RPMI7951 (cell line): ENCODE results near the gene C6orf118. TPM values are rescaled to one million over a fixed set of nuclear protein-coding genes. Genes with fewer than 3 reads are reported as not detected.

Source experiments
- DNase-seq: peaks from one replicate; pipeline ENCODE4 v3.0.0-alpha.2; 2012; ENCODE audit warnings: low read depth
- total RNA-seq: library from RNA; depleted of rRNA; stranded (reverse); fragments of >200 nt; shearing (Covaris generic); gene quantifications from 2 replicates; pipeline ENCODE4 v1.2.3, GENCODE V29; 2014

The C6orf118 gene
- total RNA-seq, 1 experiment from 2014 or later: not detected

DNA sequence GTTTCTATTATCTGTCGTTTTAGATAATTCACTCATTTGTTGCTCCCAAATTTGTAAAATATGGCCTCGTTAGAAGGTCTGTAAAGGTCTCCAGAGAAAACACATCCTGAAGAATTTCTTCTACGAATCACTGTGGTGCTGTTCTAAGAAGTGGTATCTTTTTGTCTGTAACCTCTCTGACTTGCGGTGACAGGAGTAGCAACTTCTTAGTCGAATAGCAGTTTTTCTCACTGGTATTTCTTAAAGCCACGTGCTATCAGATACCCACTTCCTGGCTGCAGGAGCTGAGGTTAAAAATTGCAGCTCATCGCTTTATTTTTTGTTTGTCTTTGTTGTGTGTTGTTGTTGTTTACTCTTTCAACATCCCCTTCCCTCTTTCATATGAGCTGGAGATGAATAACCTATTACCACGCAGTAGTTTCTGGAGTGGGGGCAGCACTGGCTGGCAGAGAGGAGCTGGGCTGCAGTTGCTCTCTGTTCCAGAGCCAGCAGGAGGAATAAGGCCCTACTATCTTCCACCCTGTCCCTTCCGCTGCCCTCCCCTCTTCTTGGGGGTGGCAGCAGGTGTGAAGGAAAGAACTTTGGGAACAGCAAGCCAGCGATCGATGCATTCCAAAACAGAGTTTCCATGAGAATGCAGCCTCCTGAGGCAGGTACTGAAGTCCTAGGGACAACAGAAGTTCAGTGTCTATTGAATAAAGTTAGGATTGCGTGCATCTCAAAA lies 64.7 kb downstream of the C6orf118 start:
- no peak for DNase-seq

DNA sequence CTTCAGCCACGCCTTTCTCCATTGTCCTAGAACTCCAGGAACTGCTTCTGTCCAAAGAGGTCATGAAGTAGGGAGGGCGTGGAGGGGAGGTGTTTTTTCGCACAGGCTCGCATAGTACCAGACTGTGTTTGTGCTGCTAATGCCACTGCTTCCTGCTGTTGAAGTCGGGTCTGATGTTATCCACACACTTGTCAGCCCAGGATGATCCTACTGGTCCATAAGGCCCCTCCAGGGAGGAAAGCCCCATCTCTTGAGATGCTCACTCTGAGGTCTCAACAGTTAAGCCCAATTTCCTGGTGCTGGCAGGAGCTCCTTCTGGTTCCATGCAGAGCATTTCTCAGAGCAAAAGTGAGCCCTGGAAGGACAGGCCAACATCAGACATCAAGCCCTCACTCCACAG lies 65.6 kb downstream of the C6orf118 start:
- no peak for DNase-seq

DNA sequence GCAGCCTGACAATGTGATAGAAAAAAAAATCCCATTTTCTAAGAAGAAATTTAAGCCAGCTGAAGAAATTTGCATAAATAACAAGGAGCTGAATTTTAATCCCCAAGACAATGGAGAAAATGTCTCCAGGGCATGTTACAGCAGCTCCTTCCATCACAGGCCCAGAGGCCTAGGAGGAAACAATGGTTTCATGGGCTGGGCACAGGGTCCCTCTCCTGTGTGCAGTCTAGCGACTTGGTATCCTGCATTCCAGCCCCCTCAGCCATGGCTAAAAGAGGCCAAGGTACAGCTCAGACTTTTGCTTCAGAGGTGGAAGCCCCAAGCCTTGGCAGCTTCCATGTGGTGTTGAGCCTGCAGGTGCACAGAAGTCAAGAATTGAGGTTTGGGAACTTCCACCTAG lies 73.1 kb downstream of the C6orf118 start:
- no peak for DNase-seq

GRCh38 chr6:165232731-165233488 lies 76.5 kb downstream of the C6orf118 start:
- DNase-seq: no peak

- peak; percentile 59 for DNase-seq
Measured at GRCh38 chr6:165231581-165232561, 77.5 kb downstream of the C6orf118 start.

DNA sequence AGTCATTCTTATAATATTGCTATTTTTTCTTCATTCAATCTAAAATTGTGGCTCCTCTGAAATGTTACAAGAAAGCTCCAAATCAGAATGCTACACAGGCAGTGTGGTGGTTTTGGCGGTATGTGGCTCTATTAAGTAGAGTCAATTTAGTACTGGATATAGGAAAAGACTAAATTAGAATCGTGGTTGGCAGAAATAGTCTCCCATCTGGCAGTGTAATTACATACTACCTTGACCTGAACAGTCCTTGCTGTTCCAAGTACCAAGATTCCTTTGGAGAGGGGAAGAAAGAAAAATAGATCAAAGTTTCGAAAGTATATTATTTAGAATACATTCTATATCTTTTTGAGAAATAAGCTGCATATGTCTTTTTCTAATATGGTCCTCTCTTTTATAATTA lies 78.2 kb downstream of the C6orf118 start:
- no peak for DNase-seq
